PFSK-1 (cell line): ENCODE results near the gene SH3TC1.

Experiments used
- FOXP2 ChIP-seq: optimal IDR thresholded peaks from 2 replicates; pipeline ENCODE3; 2011; ENCODE audit warnings: borderline replicate concordance, control low read depth, inconsistent platforms; ENCODE audit not compliant: insufficient read depth; ENCODE audit errors: extremely low read length, extremely low read depth
- POLR2AphosphoS5 ChIP-seq: IDR thresholded peaks from 2 replicates; pipeline ENCODE4 v1.6.1; 2012; ENCODE audit warnings: low read depth, mild to moderate bottlenecking, control low read depth, low read length, moderate library complexity
- REST ChIP-seq, 2 experiments: IDR thresholded peaks; 2 replicates each; pipeline versions ENCODE4 v1.6.1 to v1.8.0; 2011 to 2012; ENCODE audit warnings: low read depth in 2 of 2, low read length in 2 of 2, control low read depth in 1 of 2, inconsistent platforms in 1 of 2, mild to moderate bottlenecking in 1 of 2, moderate library complexity in 1 of 2; ENCODE audit not compliant: insufficient read depth in 1 of 2
- SIN3A ChIP-seq: IDR thresholded peaks from 2 replicates; pipeline ENCODE4 v1.6.1; 2012; ENCODE audit warnings: mild to moderate bottlenecking, low read length, moderate library complexity, borderline replicate concordance; ENCODE audit not compliant: insufficient read depth
- TAF1 ChIP-seq: IDR thresholded peaks from 2 replicates; pipeline ENCODE4 v1.6.1; 2012; ENCODE audit warnings: low read length, control low read depth, borderline replicate concordance; ENCODE audit not compliant: insufficient read depth

Gene SH3TC1

GRCh38 chr4:8287343-8288280 lies 88.5 kb downstream of the SH3TC1 start:
- TF ChIP-seq TAF1 (no peak), FOXP2 (no peak), SIN3A (no peak), REST (IDR thresholded peaks at IDR 0.05; ENCODE audit: insufficient read depth in 1 of 2, low read depth in 2 of 2, low read length in 2 of 2) (no peak), POLR2AphosphoS5 (no peak)

GRCh38 chr4:8289151-8289750 lies 90.2 kb downstream of the SH3TC1 start:
- TF ChIP-seq FOXP2: no peak
- no peak for TF ChIP-seq POLR2AphosphoS5
- no peak for TF ChIP-seq REST (IDR thresholded peaks at IDR 0.05; ENCODE audit: insufficient read depth in 1 of 2, low read depth in 2 of 2, low read length in 2 of 2)

GRCh38 chr4:8289956-8290700 lies 91.0 kb downstream of the SH3TC1 start:
- TF ChIP-seq REST (IDR thresholded peaks at IDR 0.05; ENCODE audit: insufficient read depth in 1 of 2, low read depth in 2 of 2, low read length in 2 of 2) (no peak), POLR2AphosphoS5 (no peak), TAF1 (no peak), FOXP2 (no peak), SIN3A (no peak)

GRCh38 chr4:8290701-8290970 lies 91.5 kb downstream of the SH3TC1 start:
- no peak for TF ChIP-seq REST (IDR thresholded peaks at IDR 0.05; ENCODE audit: insufficient read depth in 1 of 2, low read depth in 2 of 2, low read length in 2 of 2)
- no peak for TF ChIP-seq TAF1
